Measurements from ENCODE around the gene ADCY9.

ADCY9 gene

GRCh38 chr16:4120176-4120575, 3.9 kb upstream of the ADCY9 start:
- no peak for DNase-seq

GRCh38 chr16:4117250-4117578, 972 bp upstream of the ADCY9 start:
- DNase-seq, result no peak

GRCh38 chr16:4115949-4116318, 308 bp downstream of the ADCY9 start:
- DNase-seq, result peak in 1 of 2 donors; percentile 2

GRCh38 chr16:4115209-4115948, 863 bp downstream of the ADCY9 start:
- DNase-seq, result peak; percentile 36 to 37

- no peak for DNase-seq
These were observed 1.7 kb downstream of the ADCY9 start for GRCh38 chr16:4114257-4115208.

GRCh38 chr16:4113358-4114256, 2.6 kb downstream of the ADCY9 start:
- no peak for DNase-seq

- DNase-seq, result no peak
These were observed 4.2 kb downstream of the ADCY9 start for GRCh38 chr16:4111748-4112696.

- peak in 1 of 2 donors; percentile 6 for DNase-seq
These were observed 5.6 kb downstream of the ADCY9 start for GRCh38 chr16:4110680-4111079.

- DNase-seq, result no peak
These were observed 6.2 kb downstream of the ADCY9 start for GRCh38 chr16:4110065-4110464.

- no peak for DNase-seq
These were observed 6.9 kb downstream of the ADCY9 start for GRCh38 chr16:4109250-4109736.

GRCh38 chr16:4106516-4106915, 9.7 kb downstream of the ADCY9 start:
- no peak for DNase-seq

- no peak for DNase-seq
These were observed 10.4 kb downstream of the ADCY9 start for GRCh38 chr16:4105848-4106247.

- DNase-seq, result no peak
These were observed 12.5 kb downstream of the ADCY9 start for GRCh38 chr16:4103745-4104144.

GRCh38 chr16:4101421-4102219, 14.6 kb downstream of the ADCY9 start:
- DNase-seq, result no peak

- no peak for DNase-seq
These were observed 17.7 kb downstream of the ADCY9 start for GRCh38 chr16:4098501-4098900.

- no peak for DNase-seq
These were observed 18.4 kb downstream of the ADCY9 start for GRCh38 chr16:4097826-4098240.

GRCh38 chr16:4096509-4096908, 19.7 kb downstream of the ADCY9 start:
- DNase-seq, result no peak

GRCh38 chr16:4094127-4094773, 22.0 kb downstream of the ADCY9 start:
- no peak for DNase-seq

- DNase-seq, result no peak
These were observed 22.6 kb downstream of the ADCY9 start for GRCh38 chr16:4093495-4094126.

All from stimulated activated CD4-positive, alpha-beta T cell treated with anti-CD3 and anti-CD28 coated beads, Interleukin-2, amount 100 ng/mL, for 48 hours (primary cell).